ENCODE results near the gene ASTN2.
A peak's percentile ranks its signal among the peaks of the same experiment; 100 is the strongest.

DNA sequence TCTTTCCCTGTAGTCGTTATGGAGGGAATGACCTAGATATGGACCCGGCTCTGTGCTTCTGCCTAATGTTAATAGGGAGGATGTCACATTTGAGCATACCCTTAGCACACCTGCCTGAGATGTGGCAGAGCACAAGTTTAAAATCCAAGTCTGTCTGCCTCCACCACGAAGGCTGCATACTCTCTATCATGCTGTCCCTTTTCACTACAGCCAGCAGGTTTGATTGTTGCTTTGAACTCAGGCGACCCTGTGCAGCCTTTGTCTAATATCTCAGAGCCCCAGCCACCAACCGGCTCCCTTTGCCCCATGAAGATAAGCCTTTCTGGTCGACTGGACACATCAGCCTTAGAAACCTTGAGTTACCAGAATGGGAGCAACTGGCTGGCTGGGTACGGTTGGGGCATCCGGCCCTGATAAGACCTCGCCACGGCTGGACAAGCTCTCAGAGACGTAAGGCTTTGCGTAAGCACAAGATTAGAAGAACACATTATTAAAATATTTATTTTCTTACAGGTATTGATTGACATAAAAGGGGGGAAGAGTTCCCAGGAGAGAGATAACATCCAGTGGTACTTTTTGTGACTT lies 949.8 kb downstream of the ASTN2 start:
- TF ChIP-seq POLR2A (IDR thresholded peaks at IDR 0.05; ENCODE audit: low read length) (peak; percentile 43), GATA1 (IDR thresholded peaks at IDR 0.05; ENCODE audit: low read depth, low read length) (peak; percentile 98)

Data from erythroblast (primary cell).